HL-60/S4 (cell line): ENCODE results near the gene MS4A4A.
"Not testable (repeated sequence)": the region's sequence is repeated elsewhere in the genome, so short reads cannot be mapped to it uniquely, and the experiment has no call there.

Experiments used
- in situ Hi-C: fragments of 300-500 bp; cut with MboI; formaldehyde crosslinking; loops from 2 replicates; pipeline ENCODE4 v1.14.3; 2022; ENCODE audit warnings: low sequenced_read_pairs

MS4A4A gene

GRCh38 chr11:60280412-60280811 lies at the start of gene MS4A4A:
Gene MS4A4A, plus strand, starts transcription at chr11:60280666. Its CDS starts 10 bp downstream, at chr11:60280676.
- in situ Hi-C loops = no loop called here

- in situ Hi-C loops = no loop called here
These were observed 49.8 kb upstream of the MS4A4A start for GRCh38 chr11:60230681-60231080.

GRCh38 chr11:60235321-60235720 lies 45.1 kb upstream of the MS4A4A start:
- in situ Hi-C loops = no loop called here

- in situ Hi-C loops = no loop called here
These were observed 39.8 kb upstream of the MS4A4A start for GRCh38 chr11:60240662-60241061.

GRCh38 chr11:60241786-60242185 lies 38.7 kb upstream of the MS4A4A start:
- in situ Hi-C loops = no loop called here

- in situ Hi-C loops = no loop called here
These were observed 37.7 kb upstream of the MS4A4A start, which contains the start of gene MS4A4E for GRCh38 chr11:60242740-60243239. Gene MS4A4E, minus strand, starts transcription at chr11:60243137. Its CDS starts 13,082 bp downstream, at chr11:60230055.

GRCh38 chr11:60251485-60252212 lies 28.8 kb upstream of the MS4A4A start:
- in situ Hi-C loops = no loop called here

- in situ Hi-C loops = no loop called here
These were observed 28.0 kb upstream of the MS4A4A start for GRCh38 chr11:60252213-60253108.

GRCh38 chr11:60257956-60258722 lies 22.3 kb upstream of the MS4A4A start:
- in situ Hi-C loops = no loop called here

- in situ Hi-C loops = loop anchor here (10.0 kb wide), 1 partner anchor 374 kb away; no protein-coding TSS in a partner anchor
These were observed 19.5 kb upstream of the MS4A4A start for GRCh38 chr11:60261014-60261413.

GRCh38 chr11:60263402-60263801 lies 17.1 kb upstream of the MS4A4A start:
- in situ Hi-C loops = loop anchor here (10.0 kb wide), 1 partner anchor 371 kb away; no protein-coding TSS in a partner anchor

- in situ Hi-C loops = loop anchor here (10.0 kb wide), 1 partner anchor 370 kb away; no protein-coding TSS in a partner anchor
These were observed 15.8 kb upstream of the MS4A4A start for GRCh38 chr11:60264644-60265043.

- in situ Hi-C loops = loop anchor here (10.0 kb wide), 1 partner anchor 369 kb away; no protein-coding TSS in a partner anchor
These were observed 14.9 kb upstream of the MS4A4A start for GRCh38 chr11:60265373-60266214.

- in situ Hi-C loops = no loop called here
These were observed 6.0 kb upstream of the MS4A4A start for GRCh38 chr11:60274416-60274815.

GRCh38 chr11:60281485-60281884 lies 1.0 kb downstream of the MS4A4A start:
- in situ Hi-C loops = no loop called here

- in situ Hi-C loops = no loop called here
These were observed 1.8 kb downstream of the MS4A4A start for GRCh38 chr11:60282286-60282685.

- in situ Hi-C loops = not testable (repeated sequence)
These were observed 5.1 kb downstream of the MS4A4A start for GRCh38 chr11:60285411-60286126.

GRCh38 chr11:60288531-60288930 lies 8.1 kb downstream of the MS4A4A start:
- in situ Hi-C loops = no loop called here

GRCh38 chr11:60292145-60292544 lies 11.7 kb downstream of the MS4A4A start:
- in situ Hi-C loops = no loop called here
